ENCODE data around the gene AK5. TPM values are rescaled to one million over a fixed set of nuclear protein-coding genes. Genes with fewer than 3 reads are reported as not detected.

AK5 gene
- total and polyA plus RNA-seq, 2 experiments from 2014 or later: 8.8 to 12.2 TPM

DNA sequence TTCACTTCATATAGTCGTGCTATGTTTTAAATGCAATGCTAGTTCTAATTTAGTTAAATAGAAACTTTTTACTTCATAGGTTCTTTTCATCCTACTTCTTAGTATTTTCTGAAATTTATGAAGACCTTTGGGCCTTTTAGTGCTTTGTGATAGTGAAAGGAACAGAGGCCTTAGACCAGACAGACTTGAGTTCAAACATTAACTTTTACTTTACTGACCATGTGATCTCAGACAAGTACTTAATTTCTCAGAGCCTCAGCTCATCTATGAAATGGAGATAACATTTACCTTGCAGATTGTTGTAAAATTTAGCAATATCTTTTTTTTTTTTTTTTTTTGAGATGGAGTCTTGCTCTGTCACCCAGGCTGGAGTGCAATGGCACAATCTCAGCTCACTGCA is 57.5 kb downstream of the AK5 start (continued):
- TF ChIP-seq, protein P1, sequence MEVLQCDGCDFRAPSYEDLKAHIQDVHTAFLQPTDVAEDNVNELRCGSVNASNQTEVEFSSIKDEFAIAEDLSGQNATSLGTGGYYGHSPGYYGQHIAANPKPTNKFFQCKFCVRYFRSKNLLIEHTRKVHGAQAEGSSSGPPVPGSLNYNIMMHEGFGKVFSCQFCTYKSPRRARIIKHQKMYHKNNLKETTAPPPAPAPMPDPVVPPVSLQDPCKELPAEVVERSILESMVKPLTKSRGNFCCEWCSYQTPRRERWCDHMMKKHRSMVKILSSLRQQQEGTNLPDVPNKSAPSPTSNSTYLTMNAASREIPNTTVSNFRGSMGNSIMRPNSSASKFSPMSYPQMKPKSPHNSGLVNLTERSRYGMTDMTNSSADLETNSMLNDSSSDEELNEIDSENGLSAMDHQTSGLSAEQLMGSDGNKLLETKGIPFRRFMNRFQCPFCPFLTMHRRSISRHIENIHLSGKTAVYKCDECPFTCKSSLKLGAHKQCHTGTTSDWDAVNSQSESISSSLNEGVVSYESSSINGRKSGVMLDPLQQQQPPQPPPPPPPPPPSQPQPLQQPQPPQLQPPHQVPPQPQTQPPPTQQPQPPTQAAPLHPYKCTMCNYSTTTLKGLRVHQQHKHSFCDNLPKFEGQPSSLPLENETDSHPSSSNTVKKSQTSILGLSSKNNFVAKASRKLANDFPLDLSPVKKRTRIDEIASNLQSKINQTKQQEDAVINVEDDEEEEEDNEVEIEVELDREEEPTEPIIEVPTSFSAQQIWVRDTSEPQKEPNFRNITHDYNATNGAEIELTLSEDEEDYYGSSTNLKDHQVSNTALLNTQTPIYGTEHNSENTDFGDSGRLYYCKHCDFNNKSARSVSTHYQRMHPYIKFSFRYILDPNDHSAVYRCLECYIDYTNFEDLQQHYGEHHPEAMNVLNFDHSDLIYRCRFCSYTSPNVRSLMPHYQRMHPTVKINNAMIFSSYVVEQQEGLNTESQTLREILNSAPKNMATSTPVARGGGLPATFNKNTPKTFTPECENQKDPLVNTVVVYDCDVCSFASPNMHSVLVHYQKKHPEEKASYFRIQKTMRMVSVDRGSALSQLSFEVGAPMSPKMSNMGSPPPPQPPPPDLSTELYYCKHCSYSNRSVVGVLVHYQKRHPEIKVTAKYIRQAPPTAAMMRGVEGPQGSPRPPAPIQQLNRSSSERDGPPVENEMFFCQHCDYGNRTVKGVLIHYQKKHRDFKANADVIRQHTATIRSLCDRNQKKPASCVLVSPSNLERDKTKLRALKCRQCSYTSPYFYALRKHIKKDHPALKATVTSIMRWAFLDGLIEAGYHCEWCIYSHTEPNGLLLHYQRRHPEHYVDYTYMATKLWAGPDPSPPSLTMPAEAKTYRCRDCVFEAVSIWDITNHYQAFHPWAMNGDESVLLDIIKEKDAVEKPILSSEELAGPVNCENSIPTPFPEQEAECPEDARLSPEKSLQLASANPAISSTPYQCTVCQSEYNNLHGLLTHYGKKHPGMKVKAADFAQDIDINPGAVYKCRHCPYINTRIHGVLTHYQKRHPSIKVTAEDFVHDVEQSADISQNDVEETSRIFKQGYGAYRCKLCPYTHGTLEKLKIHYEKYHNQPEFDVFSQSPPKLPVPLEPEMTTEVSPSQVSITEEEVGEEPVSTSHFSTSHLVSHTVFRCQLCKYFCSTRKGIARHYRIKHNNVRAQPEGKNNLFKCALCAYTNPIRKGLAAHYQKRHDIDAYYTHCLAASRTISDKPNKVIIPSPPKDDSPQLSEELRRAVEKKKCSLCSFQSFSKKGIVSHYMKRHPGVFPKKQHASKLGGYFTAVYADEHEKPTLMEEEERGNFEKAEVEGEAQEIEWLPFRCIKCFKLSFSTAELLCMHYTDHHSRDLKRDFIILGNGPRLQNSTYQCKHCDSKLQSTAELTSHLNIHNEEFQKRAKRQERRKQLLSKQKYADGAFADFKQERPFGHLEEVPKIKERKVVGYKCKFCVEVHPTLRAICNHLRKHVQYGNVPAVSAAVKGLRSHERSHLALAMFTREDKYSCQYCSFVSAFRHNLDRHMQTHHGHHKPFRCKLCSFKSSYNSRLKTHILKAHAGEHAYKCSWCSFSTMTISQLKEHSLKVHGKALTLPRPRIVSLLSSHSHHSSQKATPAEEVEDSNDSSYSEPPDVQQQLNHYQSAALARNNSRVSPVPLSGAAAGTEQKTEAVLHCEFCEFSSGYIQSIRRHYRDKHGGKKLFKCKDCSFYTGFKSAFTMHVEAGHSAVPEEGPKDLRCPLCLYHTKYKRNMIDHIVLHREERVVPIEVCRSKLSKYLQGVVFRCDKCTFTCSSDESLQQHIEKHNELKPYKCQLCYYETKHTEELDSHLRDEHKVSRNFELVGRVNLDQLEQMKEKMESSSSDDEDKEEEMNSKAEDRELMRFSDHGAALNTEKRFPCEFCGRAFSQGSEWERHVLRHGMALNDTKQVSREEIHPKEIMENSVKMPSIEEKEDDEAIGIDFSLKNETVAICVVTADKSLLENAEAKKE (CRISPR knock-in tag; IDR thresholded peaks at IDR 0.05): no peak
- no peak for TF ChIP-seq POLR2AphosphoS5 (IDR thresholded peaks at IDR 0.05; ENCODE audit: low read depth)
- TF ChIP-seq ZNF331 (CRISPR knock-in tag; IDR thresholded peaks at IDR 0.05; ENCODE audit: low read depth): no peak
- TF ChIP-seq NANOG (IDR thresholded peaks at IDR 0.05; ENCODE audit: borderline replicate concordance): no peak
- no peak for TF ChIP-seq STAT1 (IDR thresholded peaks at IDR 0.05; ENCODE audit: unreplicated experiment)
- TF ChIP-seq, protein P2, sequence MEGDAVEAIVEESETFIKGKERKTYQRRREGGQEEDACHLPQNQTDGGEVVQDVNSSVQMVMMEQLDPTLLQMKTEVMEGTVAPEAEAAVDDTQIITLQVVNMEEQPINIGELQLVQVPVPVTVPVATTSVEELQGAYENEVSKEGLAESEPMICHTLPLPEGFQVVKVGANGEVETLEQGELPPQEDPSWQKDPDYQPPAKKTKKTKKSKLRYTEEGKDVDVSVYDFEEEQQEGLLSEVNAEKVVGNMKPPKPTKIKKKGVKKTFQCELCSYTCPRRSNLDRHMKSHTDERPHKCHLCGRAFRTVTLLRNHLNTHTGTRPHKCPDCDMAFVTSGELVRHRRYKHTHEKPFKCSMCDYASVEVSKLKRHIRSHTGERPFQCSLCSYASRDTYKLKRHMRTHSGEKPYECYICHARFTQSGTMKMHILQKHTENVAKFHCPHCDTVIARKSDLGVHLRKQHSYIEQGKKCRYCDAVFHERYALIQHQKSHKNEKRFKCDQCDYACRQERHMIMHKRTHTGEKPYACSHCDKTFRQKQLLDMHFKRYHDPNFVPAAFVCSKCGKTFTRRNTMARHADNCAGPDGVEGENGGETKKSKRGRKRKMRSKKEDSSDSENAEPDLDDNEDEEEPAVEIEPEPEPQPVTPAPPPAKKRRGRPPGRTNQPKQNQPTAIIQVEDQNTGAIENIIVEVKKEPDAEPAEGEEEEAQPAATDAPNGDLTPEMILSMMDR (conservative IDR thresholded peaks at IDR 0.05; ENCODE audit: low read depth in 2 of 2): no peak
- no peak for TF ChIP-seq EZH2 (IDR thresholded peaks at IDR 0.05; ENCODE audit: low read depth, unreplicated experiment)
- no peak for TF ChIP-seq CREB1 (CRISPR knock-in tag; IDR thresholded peaks at IDR 0.05; ENCODE audit: low read depth)
- TF ChIP-seq EZH2phosphoT487 (IDR thresholded peaks at IDR 0.05; ENCODE audit: unreplicated experiment): no peak

All from GM23338 (cell line).